Measurements from ENCODE around the gene ZBTB49.
"Not testable (repeated sequence)": the region's sequence is repeated elsewhere in the genome, so short reads cannot be mapped to it uniquely, and the experiment has no call there.

Gene ZBTB49

DNA sequence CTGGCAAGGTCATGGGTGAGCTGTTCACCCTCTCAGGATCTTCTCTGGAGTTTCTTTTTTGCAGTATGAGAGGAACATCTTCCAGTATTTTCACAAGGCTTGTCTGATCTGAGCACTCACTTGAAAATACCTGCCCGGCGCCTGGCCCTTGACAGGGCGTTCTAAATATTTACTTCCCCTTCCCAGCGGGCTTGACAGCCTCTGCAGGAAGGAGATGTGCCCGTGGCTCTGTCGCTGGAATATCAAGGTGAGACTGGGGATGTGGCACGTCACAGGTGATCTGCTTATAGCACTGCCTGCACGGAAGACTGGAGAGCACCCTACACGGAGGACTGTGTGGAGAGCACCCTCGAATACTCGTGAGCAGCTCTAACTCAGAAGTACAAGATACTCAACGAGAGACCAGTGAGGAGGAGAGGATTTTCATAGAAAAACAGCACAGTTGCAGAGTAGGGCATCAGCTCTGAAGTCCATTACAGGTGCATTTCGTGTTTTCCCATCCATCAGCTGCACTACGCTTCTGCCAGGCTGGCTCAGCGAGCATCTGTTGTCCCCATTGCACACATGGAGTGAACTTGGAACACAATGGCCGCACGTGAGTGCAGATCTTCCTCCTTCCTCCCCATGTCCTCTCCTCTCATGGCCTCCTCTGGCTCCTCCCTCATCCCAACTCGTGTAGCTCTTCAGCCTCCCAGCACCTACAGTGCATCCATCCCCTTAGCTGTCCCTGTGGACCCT, 32.1 kb downstream of the ZBTB49 start:
- DNase-seq (ENCODE audit: insufficient read length, low spot score) (no peak), FAIRE-seq (no peak)

DNA sequence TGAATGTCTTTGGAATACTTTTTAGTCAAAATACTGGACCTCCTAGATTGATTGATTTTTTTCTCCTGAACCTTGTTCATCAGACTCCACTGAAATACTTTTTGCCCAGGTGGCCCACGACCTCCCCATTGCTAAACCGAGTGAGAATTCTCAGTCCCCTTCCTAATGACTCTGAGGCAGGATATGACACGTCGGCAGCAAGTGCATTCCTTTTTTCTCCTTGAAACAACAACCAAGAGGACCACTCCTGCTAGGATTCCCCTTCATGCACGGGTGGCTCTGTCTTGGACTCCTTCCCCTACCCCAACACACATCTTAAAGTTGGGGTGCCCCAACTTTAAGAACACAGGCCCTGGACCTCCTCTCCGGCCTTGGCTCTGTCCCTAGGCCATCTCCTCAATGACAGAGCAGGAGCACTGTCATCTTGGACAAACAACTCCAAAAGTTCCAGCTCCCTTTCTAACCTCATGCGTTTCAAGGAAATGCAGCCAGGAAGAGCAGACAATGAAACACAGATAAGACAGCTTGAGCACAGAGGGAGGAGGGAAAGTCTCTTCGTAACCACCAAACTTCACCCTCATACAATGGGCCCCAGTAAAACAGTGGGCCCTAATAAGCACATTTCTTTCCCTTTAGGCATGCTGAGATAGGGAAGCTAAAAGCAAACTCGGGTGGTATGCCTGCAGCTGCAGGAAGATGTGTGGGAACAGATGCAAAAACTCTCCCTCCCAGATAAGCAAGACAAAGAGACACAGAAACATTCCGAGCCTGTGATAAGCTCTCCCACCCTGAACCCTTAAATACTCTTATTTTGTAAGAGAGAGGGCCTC, 33.9 kb downstream of the ZBTB49 start:
- FAIRE-seq = no peak
- DNase-seq (ENCODE audit: insufficient read length, low spot score) = no peak

- DNase-seq (ENCODE audit: insufficient read length, low spot score) = no peak
- no peak for FAIRE-seq
Observed at GRCh38 chr4:4325321-4325720, 35.3 kb downstream of the ZBTB49 start.

DNA sequence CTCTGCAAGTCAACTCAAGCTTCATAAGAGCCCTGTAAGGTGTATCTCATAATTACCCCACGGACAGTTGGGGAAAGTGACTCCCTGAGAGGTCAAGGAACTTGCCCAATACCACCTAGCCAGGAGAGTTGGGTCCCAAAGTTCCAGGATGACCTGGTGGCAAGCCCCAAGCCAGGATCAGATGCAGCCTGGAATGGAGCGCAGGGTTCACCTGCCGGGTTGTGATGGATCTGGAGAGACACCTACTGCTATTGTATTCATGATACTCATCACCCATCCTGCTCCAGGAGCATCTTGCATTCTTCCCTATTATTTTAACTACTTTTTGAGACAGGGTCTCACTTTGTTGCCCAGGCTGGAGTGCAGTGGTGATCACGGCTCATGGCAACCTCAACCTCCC, 36.1 kb downstream of the ZBTB49 start:
- no peak for FAIRE-seq
- DNase-seq (ENCODE audit: insufficient read length, low spot score) = no peak

DNA sequence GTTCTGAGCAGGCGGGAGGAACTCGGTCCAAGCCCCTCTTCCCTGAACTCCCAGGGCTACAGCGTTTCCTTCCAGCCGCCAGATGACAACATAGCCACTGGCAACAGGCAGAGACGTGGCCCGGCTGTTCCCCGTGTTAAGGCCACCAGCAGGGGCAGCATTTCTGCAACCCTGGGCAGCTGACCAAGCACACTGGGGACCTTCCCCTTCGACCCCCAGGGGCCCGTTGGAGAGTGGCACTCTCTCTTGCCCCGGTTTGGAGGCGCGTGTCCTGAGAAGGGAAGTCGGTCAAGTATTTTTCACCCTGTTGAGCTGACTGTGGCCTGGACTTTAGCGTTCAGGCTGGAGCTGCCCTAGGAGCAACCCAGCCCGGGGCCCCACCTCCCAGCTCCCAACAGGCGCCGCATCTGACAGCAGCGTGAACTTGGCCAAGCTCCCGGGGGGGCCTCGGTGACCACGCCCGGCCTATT, 37.6 kb downstream of the ZBTB49 start:
- no peak for FAIRE-seq
- no peak for DNase-seq (ENCODE audit: insufficient read length, low spot score)

DNA sequence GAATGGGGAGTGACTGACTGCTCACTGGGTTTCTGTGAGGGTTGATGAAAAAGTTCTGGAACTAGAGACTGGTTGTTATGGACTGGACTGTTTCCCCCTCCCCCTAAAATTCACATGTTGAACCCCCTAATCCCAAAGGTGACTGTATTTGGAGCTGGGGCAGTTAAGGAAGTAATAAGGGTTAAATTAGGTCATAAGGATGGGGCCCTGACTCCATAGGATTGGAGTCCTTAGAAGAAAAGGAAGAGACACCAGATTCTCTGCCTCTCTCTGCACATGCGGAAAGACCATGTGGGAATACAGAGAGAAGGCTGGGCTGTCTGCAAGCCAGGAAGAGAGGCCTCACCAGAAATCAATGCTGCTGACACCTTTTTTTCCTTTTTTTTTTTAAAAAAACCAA, 38.2 kb downstream of the ZBTB49 start:
- DNase-seq (ENCODE audit: insufficient read length, low spot score) (no peak), FAIRE-seq (no peak)

DNA sequence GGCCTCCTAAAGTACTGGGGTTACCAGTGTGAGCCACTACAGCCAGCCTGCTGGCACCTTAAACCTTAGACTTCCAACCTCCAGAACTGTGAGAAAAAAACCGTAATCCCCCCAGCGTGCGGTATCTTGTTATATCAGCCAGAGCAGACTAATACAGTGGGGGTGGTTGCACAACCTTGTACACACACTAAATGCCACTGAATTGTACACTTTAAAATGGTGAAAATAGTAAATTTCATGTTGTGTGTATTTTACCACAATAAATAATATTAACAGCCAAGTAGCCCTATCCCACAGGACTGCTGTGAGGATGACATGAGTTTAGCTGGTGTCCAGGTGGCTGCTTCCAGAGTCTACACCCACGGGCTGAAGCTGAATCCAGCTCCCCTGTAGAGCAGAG, 38.8 kb downstream of the ZBTB49 start:
- DNase-seq (ENCODE audit: insufficient read length, low spot score) = no peak
- FAIRE-seq = no peak

DNA sequence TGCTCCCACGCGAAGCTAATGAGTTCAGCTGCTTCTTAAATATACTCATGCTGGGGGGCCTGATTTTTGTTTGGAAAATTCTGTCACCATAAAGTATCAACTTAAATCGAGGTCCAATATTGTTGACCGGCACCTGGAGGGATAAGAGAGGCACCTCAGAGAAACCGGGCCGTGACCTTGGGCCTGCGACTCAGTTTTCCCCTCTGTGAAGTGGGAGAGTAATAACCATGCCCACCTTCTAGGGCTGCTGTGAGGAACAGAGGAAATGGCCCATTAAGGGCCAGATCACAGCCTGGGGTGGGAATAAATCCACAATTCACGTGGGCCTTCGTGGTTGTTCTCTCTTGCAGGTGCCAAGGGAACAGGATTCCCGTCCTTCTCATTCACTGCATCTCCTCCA, 39.4 kb downstream of the ZBTB49 start:
- no peak for DNase-seq (ENCODE audit: insufficient read length, low spot score)
- no peak for FAIRE-seq

- DNase-seq (ENCODE audit: insufficient read length, low spot score) (no peak), FAIRE-seq (no peak)
Observed at GRCh38 chr4:4330794-4331193, 40.7 kb downstream of the ZBTB49 start.

DNA sequence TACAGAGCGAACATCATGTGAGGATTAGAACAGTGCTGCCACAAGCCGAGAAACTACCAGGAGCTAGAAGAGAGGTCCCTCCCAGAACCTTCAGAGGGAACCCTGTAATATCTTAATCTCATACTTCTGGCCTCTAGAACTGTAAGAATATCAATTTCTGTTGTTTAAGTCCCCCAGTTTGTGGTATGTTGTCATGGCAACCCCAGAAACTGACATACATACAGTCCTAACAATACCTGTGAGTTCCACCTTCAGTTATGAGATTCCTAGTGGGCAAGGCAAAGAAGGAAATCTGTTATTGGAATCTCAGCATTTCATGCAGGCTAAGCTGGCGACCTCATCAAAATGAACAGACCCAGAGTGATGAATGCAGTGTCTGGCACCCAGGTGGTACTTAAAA, 42.5 kb downstream of the ZBTB49 start:
- FAIRE-seq = no peak
- no peak for DNase-seq (ENCODE audit: insufficient read length, low spot score)

- no peak for DNase-seq (ENCODE audit: insufficient read length, low spot score)
- FAIRE-seq = no peak
Observed at GRCh38 chr4:4333265-4333706, 43.2 kb downstream of the ZBTB49 start.

GRCh38 chr4:4334798-4335520, 44.9 kb downstream of the ZBTB49 start:
- no peak for FAIRE-seq
- peak; percentile 34 for DNase-seq (ENCODE audit: insufficient read length, low spot score)

DNA sequence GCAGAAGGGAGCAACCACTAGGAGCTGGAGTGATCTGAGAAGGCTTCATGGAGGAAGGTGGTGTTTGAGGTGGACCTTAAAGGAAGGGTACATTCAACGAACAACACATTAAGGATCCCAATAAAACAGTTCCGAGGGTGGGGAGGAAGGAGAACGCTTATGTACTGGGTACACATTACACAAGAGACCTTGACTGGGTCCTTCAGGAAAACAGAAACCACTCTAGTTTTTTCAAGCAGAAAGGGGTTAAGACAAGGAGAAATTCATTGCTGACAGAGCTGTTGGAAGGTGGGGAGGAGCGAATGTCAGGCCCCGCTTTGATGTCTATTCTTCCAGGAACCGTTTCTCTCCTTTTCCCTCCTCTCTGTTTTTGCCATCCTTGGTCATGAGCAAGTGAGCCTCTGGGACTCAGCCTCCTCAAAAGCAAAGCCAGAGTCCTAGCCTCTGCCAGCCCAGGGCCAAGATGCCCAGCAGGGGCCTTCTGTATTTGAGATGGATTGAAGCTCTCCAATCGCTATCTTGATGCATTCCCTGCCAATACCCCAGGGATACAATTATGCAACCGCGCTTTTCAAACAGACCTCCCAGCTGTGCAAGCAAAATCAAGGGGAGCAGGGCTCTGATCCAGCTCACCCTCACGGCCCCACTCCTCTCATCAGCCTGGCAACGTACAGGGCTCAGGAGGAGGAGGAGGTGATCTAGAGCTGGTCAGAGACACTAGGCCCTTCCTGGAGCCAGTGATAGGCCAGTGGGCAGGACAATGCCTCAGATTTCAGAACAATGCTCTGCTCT, 48.4 kb downstream of the ZBTB49 start:
- no peak for FAIRE-seq
- DNase-seq (ENCODE audit: insufficient read length, low spot score) = no peak

DNA sequence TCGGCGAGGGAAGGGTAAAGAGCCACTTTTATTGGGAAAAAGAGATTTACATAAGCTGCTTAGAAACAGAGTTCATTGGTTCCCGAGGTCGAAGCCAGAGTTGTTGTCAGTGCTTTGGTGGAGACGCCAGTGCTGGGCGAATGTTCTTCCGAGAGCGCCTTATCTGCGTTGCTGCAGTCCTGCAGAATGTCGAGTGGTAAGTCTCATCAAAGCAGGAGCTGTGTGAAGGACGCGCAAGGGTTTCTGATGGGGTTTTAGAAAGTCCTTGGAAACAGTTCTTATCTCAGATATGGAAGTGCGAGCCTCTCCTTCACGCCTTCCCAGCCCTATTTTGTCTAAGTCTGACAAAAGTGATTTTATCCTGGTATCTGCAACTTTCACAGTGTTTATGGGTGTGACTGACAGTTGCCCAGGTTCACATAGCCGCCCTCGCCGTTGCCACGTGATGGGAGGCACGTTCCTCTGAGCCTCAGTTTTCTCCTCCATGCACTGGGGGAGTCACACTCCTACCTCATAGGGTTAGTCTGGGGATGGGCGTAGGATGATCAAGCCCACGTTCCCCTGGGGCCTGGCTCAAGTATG, 49.5 kb downstream of the ZBTB49 start:
- FAIRE-seq (no peak), DNase-seq (ENCODE audit: insufficient read length, low spot score) (no peak)

GRCh38 chr4:4341861-4342650, 52.0 kb downstream of the ZBTB49 start:
- no peak for FAIRE-seq
- no peak for DNase-seq (ENCODE audit: insufficient read length, low spot score)

GRCh38 chr4:4343038-4343437, 53.0 kb downstream of the ZBTB49 start:
- FAIRE-seq (no peak), DNase-seq (ENCODE audit: insufficient read length, low spot score) (no peak)

- DNase-seq (ENCODE audit: insufficient read length, low spot score) (no peak), FAIRE-seq (no peak)
Observed at GRCh38 chr4:4344915-4345527, 55.0 kb downstream of the ZBTB49 start.

GRCh38 chr4:4347585-4347984, 57.5 kb downstream of the ZBTB49 start:
- FAIRE-seq = no peak
- DNase-seq (ENCODE audit: insufficient read length, low spot score) = no peak

DNA sequence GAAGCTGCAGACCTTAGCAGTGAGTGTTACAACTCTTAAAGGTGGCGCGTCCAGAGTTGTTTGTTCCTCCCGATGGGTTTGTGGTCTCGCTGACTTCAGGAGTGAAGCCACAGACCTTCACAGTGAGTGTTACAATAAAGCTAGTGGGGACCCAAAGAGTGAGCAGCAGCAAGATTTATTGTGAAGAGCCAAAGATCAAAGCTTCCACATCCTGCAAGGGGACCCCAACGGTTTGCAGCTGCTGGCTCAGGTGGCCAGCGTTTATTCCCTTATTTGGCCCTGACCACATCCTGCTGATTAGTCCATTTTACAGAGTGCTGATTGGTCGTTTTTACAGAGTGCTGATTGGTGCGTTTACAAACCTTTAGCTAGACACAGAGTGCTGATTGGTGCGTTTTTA, 58.5 kb downstream of the ZBTB49 start:
- FAIRE-seq = not testable (repeated sequence)

More for the DNA sequence above, 58.5 kb downstream of the ZBTB49 start:
- not testable (repeated sequence) for DNase-seq (ENCODE audit: insufficient read length, low spot score)

Data from HTR-8/SVneo (cell line).